IPS-15b (cell line): ENCODE measurements around the gene IDH2.

Source experiments
- H3K27me3 ChIP-seq: one replicate; pipeline ENCODE4 v1.6.1; 2013; ENCODE audit warnings: low read length; ENCODE audit not compliant: control insufficient read depth, insufficient read depth
- H3K36me3 ChIP-seq: one replicate; pipeline ENCODE4 v1.6.1; 2013; ENCODE audit warnings: low read length; ENCODE audit not compliant: control insufficient read depth, insufficient read depth
- H3K4me1 ChIP-seq: one replicate; pipeline ENCODE4 v1.6.1; 2013; ENCODE audit warnings: mild to moderate bottlenecking, low read length; ENCODE audit not compliant: control insufficient read depth, insufficient read depth
- H3K4me3 ChIP-seq: one replicate; pipeline ENCODE4 v1.5.1; 2013; ENCODE audit warnings: low read depth, low read length
- H3K9ac ChIP-seq: one replicate; pipeline ENCODE4 v1.6.1; 2013; ENCODE audit warnings: low read depth, mild to moderate bottlenecking, low read length
- H3K9me3 ChIP-seq: one replicate; pipeline ENCODE4 v1.6.1; 2013; ENCODE audit warnings: mild to moderate bottlenecking, low read length; ENCODE audit not compliant: control insufficient read depth, insufficient read depth

IDH2 gene

DNA sequence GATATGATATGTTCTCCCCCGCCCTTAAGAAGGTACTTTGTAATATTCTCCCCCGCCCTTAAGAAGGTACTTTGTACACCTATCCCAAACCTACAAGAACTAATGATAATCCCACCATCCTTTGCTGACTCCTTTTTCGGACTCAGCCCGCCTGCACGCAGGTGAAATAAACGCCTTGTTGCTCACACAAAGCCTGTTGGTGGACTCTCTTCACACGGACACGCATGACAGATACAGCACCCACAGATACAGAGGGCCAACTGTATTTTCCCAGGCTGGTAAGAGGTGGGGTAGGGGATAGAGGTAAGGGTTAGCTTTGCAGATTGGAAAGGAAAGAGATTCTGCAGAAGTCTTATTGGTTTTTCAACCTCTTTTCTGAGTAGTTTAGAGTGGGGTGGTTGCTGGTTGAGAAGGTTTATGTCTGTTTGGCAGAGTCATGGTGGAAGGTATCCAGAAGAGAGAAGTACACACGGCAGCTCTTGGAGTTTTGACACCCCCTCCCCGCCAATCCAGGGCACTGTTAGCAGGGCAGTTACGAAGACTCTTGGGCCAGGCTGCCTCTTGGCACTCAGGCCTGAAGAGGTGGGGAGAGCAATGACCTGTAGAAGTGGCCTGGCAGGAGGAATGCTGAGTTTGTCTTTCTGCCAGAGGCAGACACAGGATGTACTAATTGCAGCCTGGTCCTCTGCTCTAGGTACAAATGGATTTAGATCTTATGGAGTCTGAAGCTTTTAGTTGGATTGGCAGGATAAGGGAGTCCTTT is 36.0 kb upstream of the IDH2 start:
- H3K36me3 ChIP-seq, result no peaks in the 10 kb centered on the region
- H3K27me3 ChIP-seq, result no peaks in the 10 kb centered on the region
- no peak overlapping the region for H3K9ac ChIP-seq
- no peaks in the 10 kb centered on the region for H3K9me3 ChIP-seq
- no peak overlapping the region for H3K4me3 ChIP-seq
- H3K4me1 ChIP-seq, result no peaks in the 10 kb centered on the region

GRCh38 chr15:90132437-90132836 is 30.2 kb upstream of the IDH2 start:
- Histone ChIP-seq H3K27me3 (no peaks in the 10 kb centered on the region), H3K36me3 (no peaks in the 10 kb centered on the region), H3K4me3 (no peak overlapping the region), H3K9ac (no peak overlapping the region), H3K9me3 (no peaks in the 10 kb centered on the region), H3K4me1 (no peaks in the 10 kb centered on the region)

DNA sequence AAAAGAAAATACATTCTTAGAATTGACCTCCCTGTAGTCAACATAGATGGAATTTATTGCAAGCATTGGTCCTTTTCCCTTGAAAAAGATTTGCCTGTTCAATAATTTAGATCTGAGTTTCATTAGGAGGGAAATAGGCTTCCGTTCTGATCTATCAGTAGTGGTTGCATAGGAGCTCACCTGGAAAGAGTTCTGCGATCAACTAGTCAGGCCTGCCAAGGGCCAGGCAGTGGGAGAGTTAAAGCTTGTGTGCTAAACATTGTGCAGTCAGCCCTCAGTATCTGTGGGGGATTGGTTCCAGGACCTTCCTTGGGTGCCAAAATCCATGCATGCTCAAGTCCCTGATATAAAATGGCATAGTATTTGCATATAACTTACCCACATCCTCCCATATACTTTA is 29.6 kb upstream of the IDH2 start:
- Histone ChIP-seq H3K9me3 (no peaks in the 10 kb centered on the region), H3K36me3 (no peaks in the 10 kb centered on the region), H3K4me3 (no peak overlapping the region), H3K4me1 (peaks cover 2% of the 10 kb centered on the region), H3K9ac (no peak overlapping the region), H3K27me3 (no peaks in the 10 kb centered on the region)

DNA sequence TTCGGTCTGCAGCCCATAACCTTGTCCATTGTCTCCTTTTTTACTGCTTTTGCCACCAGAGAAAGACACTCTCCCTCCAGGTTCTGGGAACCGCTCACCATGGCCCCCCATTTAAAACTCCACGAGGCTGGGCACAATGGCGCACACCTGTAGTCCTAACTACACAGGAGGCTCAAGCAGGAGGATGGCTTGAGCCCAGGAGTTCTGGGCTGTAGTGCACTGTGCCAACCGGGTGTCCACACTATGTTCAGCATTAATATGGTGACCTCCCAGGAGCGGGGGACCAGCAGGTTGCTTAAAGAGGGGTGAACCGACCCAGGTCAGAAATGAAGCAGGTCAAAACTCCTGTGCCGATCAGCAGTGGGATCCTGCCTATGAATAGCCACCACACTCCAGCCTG is 28.0 kb upstream of the IDH2 start:
- Histone ChIP-seq H3K9ac (no peak overlapping the region), H3K4me3 (no peak overlapping the region), H3K9me3 (no peaks in the 10 kb centered on the region), H3K36me3 (no peaks in the 10 kb centered on the region), H3K27me3 (no peaks in the 10 kb centered on the region), H3K4me1 (peaks cover 7% of the 10 kb centered on the region)

DNA sequence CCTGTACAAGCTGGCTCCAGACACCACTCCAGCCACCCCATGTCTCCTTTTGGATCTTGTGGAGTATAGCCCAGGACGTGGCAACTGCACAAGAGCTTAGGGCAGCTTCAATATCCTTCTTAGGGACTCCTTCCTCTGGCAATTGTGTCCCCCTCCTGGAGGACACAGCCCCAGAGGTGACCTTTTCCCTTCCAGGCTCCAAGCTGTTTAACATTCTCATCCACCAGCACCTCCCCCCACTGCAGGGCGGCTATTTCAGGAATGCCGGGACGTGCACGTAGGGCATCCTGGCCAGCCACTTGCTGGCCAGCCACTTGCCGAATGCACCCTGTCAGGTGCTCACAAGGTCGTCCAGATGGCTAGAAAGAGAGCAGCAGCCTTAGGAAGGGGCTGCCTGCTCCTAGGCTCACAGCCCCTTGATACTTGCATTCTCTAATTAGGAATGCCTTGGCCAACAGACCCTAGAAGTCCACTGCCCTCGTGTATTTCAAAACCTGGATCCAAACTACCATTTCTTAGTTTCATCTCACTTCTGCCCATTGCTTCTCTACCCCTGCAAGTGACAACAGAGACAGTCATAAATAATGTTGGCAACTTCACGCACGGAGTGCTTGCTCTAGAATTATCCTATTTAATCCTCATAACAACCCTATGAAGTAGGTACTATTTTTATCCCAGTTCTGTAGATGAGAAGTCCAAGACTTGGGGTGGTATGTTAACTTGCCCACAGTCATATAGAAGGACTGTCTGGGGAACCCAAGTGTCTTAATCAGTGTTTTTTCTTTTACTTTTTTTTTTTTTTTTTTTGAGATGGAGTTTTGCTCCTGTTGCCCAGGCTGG is 24.5 kb upstream of the IDH2 start:
- H3K4me3 ChIP-seq, result no peak overlapping the region
- no peak overlapping the region for H3K9ac ChIP-seq

DNA sequence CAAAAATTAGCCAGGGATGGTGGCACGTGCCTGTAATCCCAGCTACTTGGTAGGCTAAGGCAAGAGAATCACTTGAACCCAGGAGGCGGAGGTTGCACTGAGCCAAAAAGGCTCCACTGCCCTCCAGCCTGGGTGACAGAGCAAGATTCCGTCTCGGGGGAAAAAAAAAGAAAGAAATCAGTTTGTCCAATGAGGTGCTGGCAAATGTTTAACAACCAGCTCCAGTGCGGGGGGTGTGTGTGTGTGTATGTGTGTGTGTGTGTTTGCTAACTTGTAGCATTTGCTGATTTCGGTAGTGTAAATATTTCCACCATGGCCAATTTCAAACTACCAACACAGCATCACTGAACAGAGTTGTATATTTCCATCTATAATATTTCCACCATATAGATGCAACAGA is 23.8 kb upstream of the IDH2 start:
- no peaks in the 10 kb centered on the region for H3K9me3 ChIP-seq
- no peak overlapping the region for H3K9ac ChIP-seq
- H3K36me3 ChIP-seq, result no peaks in the 10 kb centered on the region
- no peaks in the 10 kb centered on the region for H3K27me3 ChIP-seq
- H3K4me1 ChIP-seq, result peaks cover 9% of the 10 kb centered on the region
- H3K4me3 ChIP-seq, result no peak overlapping the region

More for the DNA sequence above, 24.5 kb upstream of the IDH2 start:
- Histone ChIP-seq H3K27me3 (no peaks in the 10 kb centered on the region), H3K9me3 (no peaks in the 10 kb centered on the region), H3K36me3 (no peaks in the 10 kb centered on the region), H3K4me1 (peaks cover 7% of the 10 kb centered on the region)

DNA sequence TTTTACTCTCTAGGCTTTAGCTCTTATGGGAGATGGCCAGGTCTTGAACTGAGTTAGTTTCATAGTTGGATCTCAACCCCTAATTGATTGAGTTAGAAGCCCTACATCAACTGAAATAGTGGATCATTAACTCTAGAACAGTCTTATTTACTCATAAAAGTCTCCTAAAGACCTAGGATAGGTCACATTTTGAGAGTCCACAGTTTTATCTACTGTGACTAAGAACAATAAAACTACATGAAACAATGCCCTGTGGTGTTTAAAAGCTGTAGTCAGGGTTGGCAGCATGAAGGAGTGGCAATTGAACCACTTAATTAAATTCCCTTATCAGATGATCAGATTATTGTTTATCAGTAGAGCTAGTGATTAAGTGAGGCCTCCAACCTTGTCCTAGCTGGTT is 22.2 kb upstream of the IDH2 start:
- Histone ChIP-seq H3K4me1 (peaks cover 10% of the 10 kb centered on the region), H3K27me3 (no peaks in the 10 kb centered on the region), H3K9ac (no peak overlapping the region), H3K36me3 (no peaks in the 10 kb centered on the region), H3K9me3 (no peaks in the 10 kb centered on the region), H3K4me3 (no peak overlapping the region)

- no peak overlapping the region for H3K9ac ChIP-seq
- H3K9me3 ChIP-seq, result no peaks in the 10 kb centered on the region
- no peaks in the 10 kb centered on the region for H3K27me3 ChIP-seq
- peaks cover 3% of the 10 kb centered on the region for H3K4me1 ChIP-seq
- H3K36me3 ChIP-seq, result no peaks in the 10 kb centered on the region
- H3K4me3 ChIP-seq, result no peak overlapping the region
Observed at GRCh38 chr15:90121086-90121485, 18.8 kb upstream of the IDH2 start.

DNA sequence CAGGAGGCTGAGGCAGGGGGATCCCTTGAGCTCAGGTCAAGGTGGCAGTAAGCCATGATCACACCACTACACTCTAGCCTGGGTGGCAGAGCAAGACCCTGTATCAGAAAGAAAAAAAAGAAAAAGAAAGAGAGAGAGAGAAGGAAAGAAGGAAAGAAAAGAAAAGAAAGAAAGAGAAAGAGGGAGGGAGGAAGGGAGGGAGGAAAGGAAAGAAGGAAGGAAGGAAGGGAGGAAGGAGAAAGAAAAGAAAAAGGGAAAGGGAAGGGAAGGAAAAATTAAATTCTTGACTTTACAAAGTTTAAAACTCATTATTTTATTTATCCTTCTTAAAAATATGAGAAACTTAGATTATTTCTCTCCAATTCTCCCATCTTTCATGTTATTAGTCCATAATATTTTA is 17.1 kb upstream of the IDH2 start:
- Histone ChIP-seq H3K9ac (no peak overlapping the region), H3K36me3 (no peaks in the 10 kb centered on the region), H3K27me3 (no peaks in the 10 kb centered on the region), H3K4me1 (peaks cover 3% of the 10 kb centered on the region), H3K9me3 (no peaks in the 10 kb centered on the region), H3K4me3 (no peak overlapping the region)

- Histone ChIP-seq H3K36me3 (no peaks in the 10 kb centered on the region), H3K27me3 (no peaks in the 10 kb centered on the region), H3K4me1 (no peaks in the 10 kb centered on the region), H3K9me3 (no peaks in the 10 kb centered on the region), H3K9ac (no peak overlapping the region), H3K4me3 (no peak overlapping the region)
Observed at GRCh38 chr15:90115783-90116182, 13.5 kb upstream of the IDH2 start.

DNA sequence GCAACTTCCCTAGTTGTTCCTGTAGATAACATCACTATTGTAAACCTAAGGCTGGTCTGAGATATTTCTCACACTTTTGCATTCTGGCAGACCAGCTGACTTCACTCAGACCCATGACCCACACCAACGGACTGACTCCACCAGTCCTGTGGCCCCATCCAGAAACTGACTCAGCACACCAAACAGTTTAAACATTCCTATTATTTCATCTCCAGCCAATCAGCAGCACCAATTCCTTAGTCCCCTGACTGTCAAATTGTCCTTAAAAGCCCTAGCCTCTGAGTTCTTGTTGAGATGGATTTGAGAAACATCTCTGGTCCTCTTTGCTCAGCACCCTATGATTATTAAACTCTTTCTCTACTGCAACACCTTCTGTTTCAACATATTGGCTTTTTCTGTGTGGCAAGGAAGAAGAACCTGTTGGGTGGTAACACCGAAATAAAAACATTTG is 12.2 kb upstream of the IDH2 start:
- H3K4me1 ChIP-seq, result no peaks in the 10 kb centered on the region
- H3K36me3 ChIP-seq, result no peaks in the 10 kb centered on the region
- no peaks in the 10 kb centered on the region for H3K9me3 ChIP-seq
- no peaks in the 10 kb centered on the region for H3K27me3 ChIP-seq
- H3K4me3 ChIP-seq, result no peak overlapping the region
- no peak overlapping the region for H3K9ac ChIP-seq

DNA sequence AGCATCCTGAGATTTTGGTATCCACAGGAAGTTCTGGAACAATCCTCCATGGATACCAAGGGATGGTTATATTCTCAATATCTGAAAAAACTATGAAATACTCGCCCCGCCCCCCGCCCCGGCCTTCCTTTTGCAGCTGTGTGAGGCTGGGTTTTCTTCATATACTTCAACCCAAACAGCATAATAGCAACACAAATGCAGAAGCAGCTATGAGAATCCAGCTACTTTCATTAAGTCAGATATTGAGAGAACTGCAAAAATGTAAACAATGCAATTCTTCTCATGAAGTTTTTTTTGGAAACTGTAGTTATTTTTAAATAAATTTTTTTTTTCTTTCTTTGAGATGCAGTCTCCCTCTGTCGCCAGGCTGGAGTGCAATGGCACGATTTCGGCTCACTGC is 10.9 kb upstream of the IDH2 start:
- no peaks in the 10 kb centered on the region for H3K36me3 ChIP-seq
- no peaks in the 10 kb centered on the region for H3K9me3 ChIP-seq
- no peaks in the 10 kb centered on the region for H3K4me1 ChIP-seq

More for the DNA sequence above, 10.9 kb upstream of the IDH2 start:
- H3K27me3 ChIP-seq, result no peaks in the 10 kb centered on the region
- H3K4me3 ChIP-seq, result no peak overlapping the region
- no peak overlapping the region for H3K9ac ChIP-seq
